Keratinocyte (primary cell): ENCODE results near the gene MRPL12. TPM values are rescaled to one million over a fixed set of nuclear protein-coding genes. Genes with fewer than 3 reads are reported as not detected.

Source experiments
- DNase-seq: peaks from one replicate; pipeline ENCODE4 v3.0.0-alpha.2; 2011; ENCODE audit warnings: low read depth, missing footprints, low spot score
- FAIRE-seq: peaks from 2 replicates; lab custom pipeline; 2011; peaks lifted over from hg19 to GRCh38; lab: Jason Lieb, UNC
- H2AFZ ChIP-seq: 2 replicates; pipeline ENCODE4 v1.6.0; 2012; ENCODE audit warnings: low read length, control low read depth, inconsistent platforms; ENCODE audit not compliant: control insufficient read depth
- H3K27ac ChIP-seq: 2 replicates; pipeline ENCODE4 v1.5.1; 2011; ENCODE audit warnings: low read length; ENCODE audit not compliant: control insufficient read depth, insufficient read depth
- H3K27me3 ChIP-seq: 3 replicates; pipeline ENCODE4 v1.6.0; 2011; ENCODE audit warnings: low read length; ENCODE audit not compliant: control insufficient read depth, insufficient read depth; ENCODE audit errors: extremely low read depth
- H3K36me3 ChIP-seq, 2 experiments: 2 replicates in 1 of 2; 3 replicates in 1 of 2; pipeline ENCODE4 v1.5.1; 2011; ENCODE audit warnings: low read length in 2 of 2, mild to moderate bottlenecking in 1 of 2; ENCODE audit not compliant: control insufficient read depth in 2 of 2, insufficient read depth in 2 of 2; ENCODE audit errors: extremely low read depth in 1 of 2
- H3K4me1 ChIP-seq: 3 replicates; pipeline ENCODE4 v1.5.1; 2011; ENCODE audit warnings: low read length; ENCODE audit not compliant: control insufficient read depth, insufficient read depth; ENCODE audit errors: extremely low read depth
- H3K4me2 ChIP-seq: 3 replicates; pipeline ENCODE4 v1.6.0; 2011; ENCODE audit warnings: low read depth, low read length; ENCODE audit not compliant: control insufficient read depth, insufficient read depth; ENCODE audit errors: extremely low read depth
- H3K4me3 ChIP-seq, 3 experiments: fragments of 200-600 bp in 1 of 3; sonication (generic) in 1 of 3; 2 replicates in 2 of 3; 3 replicates in 1 of 3; pipeline ENCODE4 v1.5.1; 2011 to 2016; ENCODE audit warnings: low read length in 3 of 3, mild to moderate bottlenecking in 3 of 3, control low read depth in 2 of 3, inconsistent platforms in 1 of 3, low read depth in 1 of 3, mixed read lengths in 1 of 3, mixed run types in 1 of 3, moderate library complexity in 1 of 3; ENCODE audit not compliant: control insufficient read depth in 2 of 3, insufficient read depth in 2 of 3; ENCODE audit errors: extremely low read depth in 1 of 3
- H3K79me2 ChIP-seq: 2 replicates; pipeline ENCODE4 v1.6.0; 2012; ENCODE audit warnings: low read length; ENCODE audit not compliant: control insufficient read depth, insufficient read depth
- H3K9ac ChIP-seq: 3 replicates; pipeline ENCODE4 v1.6.0; 2011; ENCODE audit warnings: low read length; ENCODE audit not compliant: control insufficient read depth, insufficient read depth; ENCODE audit errors: extremely low read depth
- H3K9me1 ChIP-seq: 3 replicates; pipeline ENCODE4 v1.6.0; 2011; ENCODE audit warnings: low read length; ENCODE audit not compliant: control insufficient read depth, insufficient read depth; ENCODE audit errors: extremely low read depth
- H3K9me3 ChIP-seq: 2 replicates; pipeline ENCODE4 v1.5.1; 2012; ENCODE audit warnings: low read depth, low read length; ENCODE audit not compliant: control insufficient read depth
- H4K20me1 ChIP-seq: 3 replicates; pipeline ENCODE4 v1.6.0; 2011; ENCODE audit warnings: low read length; ENCODE audit not compliant: control insufficient read depth, insufficient read depth; ENCODE audit errors: extremely low read depth
- CTCF ChIP-seq, 3 experiments: IDR thresholded peaks in 1 of 3; conservative IDR thresholded peaks in 1 of 3; optimal IDR thresholded peaks in 1 of 3; 2 replicates in 2 of 3; 3 replicates in 1 of 3; pipeline versions ENCODE3 to v1.5.1; 2011; ENCODE audit warnings: low read length in 3 of 3, mild to moderate bottlenecking in 3 of 3, moderate library complexity in 2 of 3, control low read depth in 1 of 3, inconsistent platforms in 1 of 3; ENCODE audit not compliant: insufficient read depth in 2 of 3; ENCODE audit errors: extremely low read depth in 1 of 3
- EZH2 ChIP-seq: IDR thresholded peaks from one replicate; pipeline ENCODE4 v1.6.1; 2012; ENCODE audit warnings: inconsistent platforms, mild to moderate bottlenecking, low read length, moderate library complexity
- dilution Hi-C: fragments of 300-500 bp; cut with MboI; formaldehyde crosslinking; loops from one replicate; pipeline ENCODE4 v1.7.0; 2020; ENCODE audit warnings: low sequenced_read_pairs; ENCODE audit not compliant: extremely low pct_ligation_motif_present
- polyA plus RNA-seq, 5 experiments: library from polyadenylated mRNA; depleted of rRNA in 3 of 5; stranded (reverse) in 3 of 5; stranded (forward) in 1 of 5; unstranded in 1 of 5; fragments of >200 nt; gene quantifications; 1 replicate in 1 of 5; 2 replicates in 3 of 5; 3 replicates in 1 of 5; pipeline versions ENCODE4 v1.2.1 to v1.2.3, GENCODE V29; 2011 to 2012; ENCODE audit warnings: missing spikeins in 2 of 5, low read depth in 1 of 5, low replicate concordance in 1 of 5

Gene MRPL12
- polyA plus RNA-seq, 1 donor (not counting 4 experiments of a cell fraction or from before 2014, with no cell fraction given), result 78.5 TPM

- H3K9me3 ChIP-seq, result no peaks in the 10 kb centered on the region
- no peaks in the 10 kb centered on the region for H3K27me3 ChIP-seq
- no peaks in the 10 kb centered on the region for H3K79me2 ChIP-seq
- H3K9me1 ChIP-seq, result no peaks in the 10 kb centered on the region
- H2AFZ ChIP-seq, result no peak overlapping the region
- H3K27ac ChIP-seq, result no peak overlapping the region
- peak overlapping the region; percentile 74 for H3K4me2 ChIP-seq
- dilution Hi-C loops, result no loop called here
- no peak for DNase-seq
- no peak overlapping the region for H3K4me3 ChIP-seq
- FAIRE-seq, result no peak
- H3K36me3 ChIP-seq, result no peaks in the 10 kb centered on the region
- peaks cover 9% of the 10 kb centered on the region for H3K4me1 ChIP-seq
- TF ChIP-seq EZH2, result no peak
- TF ChIP-seq CTCF (optimal IDR thresholded peaks at IDR 0.05 in 1 of 3, IDR thresholded peaks at IDR 0.05 in 1 of 3, conservative IDR thresholded peaks at IDR 0.05 in 1 of 3; ENCODE audit: extremely low read depth in 1 of 3, insufficient read depth in 2 of 3, low read length in 3 of 3), result no peak
- H3K9ac ChIP-seq, result no peak overlapping the region
- H4K20me1 ChIP-seq, result no peaks in the 10 kb centered on the region
These were observed 44.1 kb upstream of the MRPL12 start for GRCh38 chr17:81659038-81659437.

GRCh38 chr17:81660441-81660840 lies 42.7 kb upstream of the MRPL12 start:
- Histone ChIP-seq H3K9me1 (no peaks in the 10 kb centered on the region), H3K27me3 (no peaks in the 10 kb centered on the region), H2AFZ (no peak overlapping the region), H3K4me1 (peaks cover 13% of the 10 kb centered on the region), H3K9me3 (no peaks in the 10 kb centered on the region), H3K36me3 (peaks cover 8 to 12% of the 10 kb centered on the region in 2 experiments), H3K4me3 (no peak overlapping the region), H3K27ac (no peak overlapping the region), H3K79me2 (peaks cover 8% of the 10 kb centered on the region), H4K20me1 (no peaks in the 10 kb centered on the region), H3K4me2 (no peak overlapping the region), H3K9ac (no peak overlapping the region)
- TF ChIP-seq EZH2 (no peak), CTCF (optimal IDR thresholded peaks at IDR 0.05 in 1 of 3, IDR thresholded peaks at IDR 0.05 in 1 of 3, conservative IDR thresholded peaks at IDR 0.05 in 1 of 3; ENCODE audit: extremely low read depth in 1 of 3, insufficient read depth in 2 of 3, low read length in 3 of 3) (no peak)
- dilution Hi-C loops, result no loop called here
- no peak for DNase-seq
- FAIRE-seq, result no peak
